B cell (primary cell): ENCODE measurements around the gene RAD51B. TPM values are rescaled to one million over a fixed set of nuclear protein-coding genes. Genes with fewer than 3 reads are reported as not detected.

Experiments
- ATAC-seq: fragments of 200-7000 bp; cut with Tn5 transposase; one replicate; pipeline ENCODE4 v1.10.0; 2021; ENCODE audit warnings: low read depth, mild to moderate bottlenecking, moderate number of reproducible peaks, moderate library complexity
- CTCF ChIA-PET: fragments of 350-600 bp; sonication (Branson Sonifier 250); formaldehyde crosslinking; loops from one replicate; lab custom pipeline; 2021; ENCODE audit warnings: antibody characterized with exemption, inconsistent platforms; lab: Charles Lee
- POLR2A ChIA-PET: fragments of 350-600 bp; sonication (Branson Sonifier 250); formaldehyde crosslinking; loops from one replicate; lab custom pipeline; 2021; ENCODE audit warnings: antibody characterized with exemption; lab: Charles Lee
- DNase-seq: peaks from one replicate; pipeline ENCODE4 v3.0.0; 2013
- H2AFZ ChIP-seq: 2 replicates; pipeline ENCODE4 v1.6.1; 2012; ENCODE audit warnings: mild to moderate bottlenecking, low read depth, low read length; ENCODE audit not compliant: insufficient read depth, poor library complexity, severe bottlenecking
- H3K27ac ChIP-seq, 2 donors: 1 replicate in 1 of 2; 2 replicates in 1 of 2; pipeline ENCODE4 v1.5.1; 2012 to 2013; ENCODE audit warnings: low read length in 2 of 2, mild to moderate bottlenecking in 2 of 2, moderate library complexity in 1 of 2
- H3K27me3 ChIP-seq, 4 experiments: fragments of 200-600 bp in 1 of 4; sonication (generic) in 1 of 4; replicated peaks in 1 of 4; 1 replicate in 2 of 4; 2 replicates in 2 of 4; pipeline versions ENCODE4 v1.6.1 to v1.7.0; 2013 to 2016; ENCODE audit warnings: low read length in 3 of 4, mild to moderate bottlenecking in 2 of 4, mixed read lengths in 1 of 4, moderate library complexity in 1 of 4; ENCODE audit not compliant: insufficient read depth in 4 of 4, control insufficient read depth in 3 of 4; ENCODE audit errors: control extremely low read depth in 1 of 4
- H3K36me3 ChIP-seq, 2 experiments: replicated peaks in 1 of 2; 1 replicate in 1 of 2; 2 replicates in 1 of 2; pipeline versions ENCODE4 v1.6.1 to v1.7.1; 2013; ENCODE audit warnings: low read length in 1 of 2; ENCODE audit not compliant: insufficient read depth in 2 of 2, control insufficient read depth in 1 of 2; ENCODE audit errors: control extremely low read depth in 1 of 2, extremely low read depth in 1 of 2
- H3K4me1 ChIP-seq, 2 donors: fragments of 200-600 bp in 1 of 2; sonication (generic) in 1 of 2; 1 replicate in 1 of 2; 2 replicates in 1 of 2; pipeline versions ENCODE4 v1.5.1 to v1.6.1; 2013 to 2017; ENCODE audit warnings: low read length in 2 of 2; ENCODE audit not compliant: control insufficient read depth in 2 of 2, insufficient read depth in 2 of 2
- H3K4me2 ChIP-seq: replicated peaks from 2 replicates; pipeline ENCODE3; 2012; ENCODE audit warnings: mild to moderate bottlenecking, low read depth, low read length; ENCODE audit not compliant: poor library complexity, severe bottlenecking
- H3K4me3 ChIP-seq, 5 experiments: fragments of 200-600 bp in 1 of 5; sonication (generic) in 1 of 5; 1 replicate in 3 of 5; 2 replicates in 2 of 5; pipeline versions ENCODE4 v1.5.1 to v1.7.0; 2011 to 2016; ENCODE audit warnings: low read length in 4 of 5, mild to moderate bottlenecking in 4 of 5, low read depth in 2 of 5, control low read depth in 1 of 5, moderate library complexity in 1 of 5; ENCODE audit not compliant: insufficient read depth in 1 of 5; ENCODE audit errors: control extremely low read depth in 1 of 5, extremely low read depth in 1 of 5
- H3K79me2 ChIP-seq: fragments of 200-600 bp; sonication (generic); one replicate; pipeline ENCODE4 v1.6.0; 2016; ENCODE audit warnings: low read length; ENCODE audit not compliant: control insufficient read depth, insufficient read depth
- H3K9ac ChIP-seq: fragments of 200-600 bp; sonication (generic); 2 replicates; pipeline ENCODE4 v1.6.1; 2017; ENCODE audit warnings: mild to moderate bottlenecking, low read length, moderate library complexity
- H3K9me3 ChIP-seq, 3 donors: one replicate each; pipeline versions ENCODE4 v1.6.1 to v1.7.1; 2013; ENCODE audit warnings: low read length in 2 of 3; ENCODE audit not compliant: control insufficient read depth in 2 of 3, insufficient read depth in 1 of 3; ENCODE audit errors: control extremely low read depth in 1 of 3
- H4K20me1 ChIP-seq: 2 replicates; pipeline ENCODE4 v1.6.0; 2012; ENCODE audit warnings: mild to moderate bottlenecking, low read length; ENCODE audit not compliant: insufficient read depth, control insufficient read depth, poor library complexity, severe bottlenecking
- H3K27ac Mint-ChIP-seq: one replicate; pipeline ENCODE4 v1.8.0; 2021; ENCODE audit warnings: mixed read lengths
- H3K27me3 Mint-ChIP-seq: one replicate; pipeline ENCODE4 v1.8.0; 2021; ENCODE audit warnings: mixed read lengths
- H3K4me1 Mint-ChIP-seq: one replicate; pipeline ENCODE4 v1.8.0; 2021; ENCODE audit warnings: mixed read lengths
- H3K4me3 Mint-ChIP-seq: one replicate; pipeline ENCODE4 v1.8.0; 2021; ENCODE audit warnings: mixed read lengths
- H3K9me3 Mint-ChIP-seq: one replicate; pipeline ENCODE4 v1.8.0; 2022; ENCODE audit warnings: mixed read lengths; ENCODE audit not compliant: insufficient read depth
- EZH2 ChIP-seq: IDR thresholded peaks from 2 replicates; pipeline ENCODE4 v1.6.1; 2012; ENCODE audit warnings: borderline replicate concordance, low read depth, mild to moderate bottlenecking, moderate library complexity, low read length; ENCODE audit not compliant: insufficient read depth, poor library complexity, severe bottlenecking
- WGBS: methylation state at CpG from one replicate; pipeline ENCODE4 v1.1.5; 2013; ENCODE audit warnings: missing lambda C conversion rate; ENCODE audit not compliant: insufficient coverage; 5-methylcytosine and 5-hydroxymethylcytosine counted together
- intact Hi-C: fragments of 100-400 bp; cut with micrococcal nuclease; formaldehyde crosslinking; loops from one replicate; pipeline ENCODE4 v1.10.0; 2022
- polyA plus RNA-seq: library from polyadenylated mRNA; depleted of rRNA; stranded (reverse); fragments of >200 nt; gene quantifications from 2 replicates; pipeline ENCODE4 v1.2.3, GENCODE V29; 2012
- total RNA-seq, 2 donors: library from RNA; stranded (reverse); fragments of 120-200 nt in 1 of 2; gene quantifications; 1 replicate in 1 of 2; 2 replicates in 1 of 2; pipeline versions ENCODE4 v1.2.3 to v1.2.4, GENCODE V29; 2013 to 2022
- TF ChIP-seq, protein P1 (sequence below): fragments of 200-600 bp; IDR thresholded peaks from one replicate; pipeline ENCODE4 v1.8.0; 2022; ENCODE audit warnings: antibody characterized with exemption, mild to moderate bottlenecking

The RAD51B gene
- total and polyA plus RNA-seq, 2 donors (not counting 1 experiment from before 2014, with no cell fraction given): 6.5 to 60.6 TPM

DNA sequence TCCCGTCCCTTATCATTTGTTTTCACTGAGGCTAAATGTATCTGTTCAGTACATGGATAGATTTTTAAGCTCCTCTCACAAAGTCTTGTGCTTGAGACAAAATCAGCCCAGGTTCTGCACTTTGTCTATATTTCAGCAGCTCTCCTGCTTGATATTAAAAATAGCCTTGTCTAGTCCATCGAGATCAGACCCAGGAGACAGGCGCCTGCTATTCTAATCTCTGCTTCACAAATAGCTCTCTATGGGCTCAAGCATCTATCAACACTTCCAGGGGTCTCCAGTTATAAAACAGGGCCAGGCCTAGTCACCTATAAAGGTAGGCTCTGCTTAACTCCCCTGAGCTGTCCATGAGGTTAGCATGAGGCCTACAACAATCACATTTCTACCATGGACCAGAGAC is 910.8 kb downstream of the RAD51B start:
- Mint-ChIP-seq H3K27me3 (no peaks in the 10 kb centered on the region), H3K4me3 (peak overlapping the region; percentile 27), H3K9me3 (no peaks in the 10 kb centered on the region), H3K4me1 (peaks cover 78% of the 10 kb centered on the region), H3K27ac (peak overlapping the region; percentile 38)
- Histone ChIP-seq H3K27me3 (no peaks in the 10 kb centered on the region), H4K20me1 (no peaks in the 10 kb centered on the region), H3K79me2 (no peaks in the 10 kb centered on the region), H3K9me3 (no peaks in the 10 kb centered on the region), H3K9ac (no peak overlapping the region), H3K27ac (peak overlapping the region in 1 of 2 donors; percentile 3), H3K4me3 (no peak overlapping the region), H3K4me2 (no peak overlapping the region), H3K36me3 (no peaks in the 10 kb centered on the region), H2AFZ (no peak overlapping the region), H3K4me1 (peaks cover 58 to 64% of the 10 kb centered on the region in 2 donors)
- ATAC-seq (no peak), DNase-seq (no peak)
- intact Hi-C loops: loop anchor here (5.0 kb wide), 1 partner anchor 483 kb away; no protein-coding TSS in a partner anchor
- ChIA-PET POLR2A (no interaction called here), CTCF (interaction anchor here (0.9 to 1.3 kb wide), 2 partner anchors 11 to 45 kb away, joined by 3 to 4 read pairs; no protein-coding TSS in a partner anchor)
- 86% methylated on average over 2 of the region's 3 CpGs for WGBS
- TF ChIP-seq, protein P1, sequence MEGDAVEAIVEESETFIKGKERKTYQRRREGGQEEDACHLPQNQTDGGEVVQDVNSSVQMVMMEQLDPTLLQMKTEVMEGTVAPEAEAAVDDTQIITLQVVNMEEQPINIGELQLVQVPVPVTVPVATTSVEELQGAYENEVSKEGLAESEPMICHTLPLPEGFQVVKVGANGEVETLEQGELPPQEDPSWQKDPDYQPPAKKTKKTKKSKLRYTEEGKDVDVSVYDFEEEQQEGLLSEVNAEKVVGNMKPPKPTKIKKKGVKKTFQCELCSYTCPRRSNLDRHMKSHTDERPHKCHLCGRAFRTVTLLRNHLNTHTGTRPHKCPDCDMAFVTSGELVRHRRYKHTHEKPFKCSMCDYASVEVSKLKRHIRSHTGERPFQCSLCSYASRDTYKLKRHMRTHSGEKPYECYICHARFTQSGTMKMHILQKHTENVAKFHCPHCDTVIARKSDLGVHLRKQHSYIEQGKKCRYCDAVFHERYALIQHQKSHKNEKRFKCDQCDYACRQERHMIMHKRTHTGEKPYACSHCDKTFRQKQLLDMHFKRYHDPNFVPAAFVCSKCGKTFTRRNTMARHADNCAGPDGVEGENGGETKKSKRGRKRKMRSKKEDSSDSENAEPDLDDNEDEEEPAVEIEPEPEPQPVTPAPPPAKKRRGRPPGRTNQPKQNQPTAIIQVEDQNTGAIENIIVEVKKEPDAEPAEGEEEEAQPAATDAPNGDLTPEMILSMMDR: no peak
- no peak for TF ChIP-seq EZH2

DNA sequence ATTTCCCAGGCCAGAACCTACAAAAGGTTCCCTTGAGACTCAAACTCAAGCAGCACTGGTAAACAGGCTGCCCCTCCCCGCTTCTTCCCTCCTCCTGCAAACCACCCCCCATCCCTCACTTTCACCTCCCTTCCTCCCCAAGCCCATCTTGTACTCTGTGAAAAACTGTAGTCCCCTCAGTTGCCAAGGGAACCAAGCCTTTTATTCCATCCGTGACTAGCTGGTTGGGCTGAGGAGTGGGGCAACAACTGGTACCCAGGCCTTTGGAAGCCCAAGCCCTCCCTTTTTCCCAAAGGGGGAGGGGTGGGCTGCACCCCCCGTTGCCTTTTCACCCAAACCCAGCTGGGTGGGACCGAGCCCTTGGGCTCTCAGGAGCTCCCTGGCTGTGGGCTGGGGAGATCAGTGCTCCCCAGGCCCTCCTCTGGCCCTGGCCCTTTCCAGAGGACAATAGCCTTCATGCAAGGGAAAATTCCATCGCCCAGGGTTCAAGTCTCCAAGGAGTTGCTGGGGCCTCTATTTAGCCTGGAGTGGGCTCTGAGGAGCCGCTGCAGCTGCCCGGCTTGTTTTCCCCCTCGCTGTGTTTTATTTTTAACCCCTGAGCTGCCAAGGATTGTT is 911.3 kb downstream of the RAD51B start:
- H3K27me3 ChIP-seq: no peaks in the 10 kb centered on the region
- H3K4me1 ChIP-seq: peaks cover 56 to 68% of the 10 kb centered on the region in 2 donors
- peaks cover 76% of the 10 kb centered on the region for H3K4me1 Mint-ChIP-seq
- POLR2A ChIA-PET: interaction anchor here (0.7 kb wide), 1 partner anchor 67 kb away, joined by 4 read pairs; no protein-coding TSS in a partner anchor
- TF ChIP-seq, protein P1: no peak
- no peak for TF ChIP-seq EZH2
- H4K20me1 ChIP-seq: no peaks in the 10 kb centered on the region
- DNase-seq (no peak), ATAC-seq (no peak)
- CTCF ChIA-PET: interaction anchor here (0.6 to 1.3 kb wide), 4 partner anchors 10 to 183 kb away, joined by 3 to 6 read pairs (median 3); no protein-coding TSS in a partner anchor
- no peak overlapping the region for H3K9ac ChIP-seq
- H3K4me2 ChIP-seq: no peak overlapping the region
- H2AFZ ChIP-seq: no peak overlapping the region
- H3K4me3 ChIP-seq: no peak overlapping the region
- no peaks in the 10 kb centered on the region for H3K36me3 ChIP-seq
- H3K27me3 Mint-ChIP-seq: no peaks in the 10 kb centered on the region
- H3K9me3 Mint-ChIP-seq: no peaks in the 10 kb centered on the region
- no peaks in the 10 kb centered on the region for H3K9me3 ChIP-seq
- H3K79me2 ChIP-seq: no peaks in the 10 kb centered on the region
- intact Hi-C loops: loop anchor here (5.0 kb wide), 1 partner anchor 484 kb away; no protein-coding TSS in a partner anchor
- WGBS: 85% methylated on average over 7 of the region's 8 CpGs
- peak overlapping the region; percentile 41 for H3K27ac Mint-ChIP-seq
- no peak overlapping the region for H3K4me3 Mint-ChIP-seq
- H3K27ac ChIP-seq: no peak overlapping the region
